OCI-LY7 (cell line): ENCODE results near the gene PALLD.

Experiments
- EZH2phosphoT487 ChIP-seq: fragments of 200-600 bp; sonication (generic); IDR thresholded peaks from 2 replicates; pipeline ENCODE4 v1.6.1; 2018; ENCODE audit warnings: low read depth, borderline replicate concordance, mild to moderate bottlenecking, mixed run types, antibody characterized with exemption, low read length, moderate library complexity, mixed read lengths
- TF ChIP-seq, protein P1 (sequence below): fragments of 200-600 bp; sonication (generic); conservative IDR thresholded peaks from 2 replicates; pipeline ENCODE4 v1.5.1; 2014; ENCODE audit warnings: mild to moderate bottlenecking, antibody characterized with exemption, low read length, moderate library complexity, mixed read lengths

DNA sequence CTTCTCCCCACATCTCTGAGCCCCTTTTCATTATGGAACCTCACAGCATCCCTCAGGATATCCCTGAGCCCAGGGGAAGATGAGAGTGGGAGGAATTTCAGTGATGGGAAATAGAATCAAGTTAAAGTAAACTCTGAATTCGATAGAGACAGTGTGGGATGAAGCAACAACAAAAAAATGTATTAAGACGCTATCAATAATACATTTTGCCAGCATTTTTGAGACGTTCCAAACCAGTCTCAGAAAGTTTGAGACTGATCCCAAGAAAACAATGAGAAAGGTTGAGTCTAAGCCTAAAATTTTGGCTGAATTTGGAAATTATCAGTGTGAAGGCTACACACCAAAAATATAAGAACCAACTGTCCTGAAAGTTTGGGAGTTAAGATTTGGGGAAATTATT is 317.0 kb downstream of the PALLD start:
- TF ChIP-seq, protein P1, sequence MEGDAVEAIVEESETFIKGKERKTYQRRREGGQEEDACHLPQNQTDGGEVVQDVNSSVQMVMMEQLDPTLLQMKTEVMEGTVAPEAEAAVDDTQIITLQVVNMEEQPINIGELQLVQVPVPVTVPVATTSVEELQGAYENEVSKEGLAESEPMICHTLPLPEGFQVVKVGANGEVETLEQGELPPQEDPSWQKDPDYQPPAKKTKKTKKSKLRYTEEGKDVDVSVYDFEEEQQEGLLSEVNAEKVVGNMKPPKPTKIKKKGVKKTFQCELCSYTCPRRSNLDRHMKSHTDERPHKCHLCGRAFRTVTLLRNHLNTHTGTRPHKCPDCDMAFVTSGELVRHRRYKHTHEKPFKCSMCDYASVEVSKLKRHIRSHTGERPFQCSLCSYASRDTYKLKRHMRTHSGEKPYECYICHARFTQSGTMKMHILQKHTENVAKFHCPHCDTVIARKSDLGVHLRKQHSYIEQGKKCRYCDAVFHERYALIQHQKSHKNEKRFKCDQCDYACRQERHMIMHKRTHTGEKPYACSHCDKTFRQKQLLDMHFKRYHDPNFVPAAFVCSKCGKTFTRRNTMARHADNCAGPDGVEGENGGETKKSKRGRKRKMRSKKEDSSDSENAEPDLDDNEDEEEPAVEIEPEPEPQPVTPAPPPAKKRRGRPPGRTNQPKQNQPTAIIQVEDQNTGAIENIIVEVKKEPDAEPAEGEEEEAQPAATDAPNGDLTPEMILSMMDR, result no peak
- no peak for TF ChIP-seq EZH2phosphoT487
